SK-N-SH treated with all-trans-retinoic acid at 6 μM for 48 hours (cell line): ENCODE results near the gene HACL1.

Source experiments
- ATAC-seq: fragments of 200-7000 bp; cut with Tn5 transposase; 3 replicates; pipeline ENCODE4 v1.9.1; 2020; ENCODE audit warnings: mild to moderate bottlenecking, moderate library complexity
- ARNTL ChIP-seq: fragments of 450-650 bp; formaldehyde crosslinking; IDR thresholded peaks from 2 replicates; pipeline ENCODE4 v1.5.0; 2020; ENCODE audit warnings: low read depth, mild to moderate bottlenecking, moderate library complexity, borderline replicate concordance
- BACH2 ChIP-seq: fragments of 250-450 bp; sonication (Bioruptor Pico); IDR thresholded peaks from 2 replicates; pipeline ENCODE4 v1.9.0; 2021; ENCODE audit warnings: mild to moderate bottlenecking, borderline replicate concordance
- CSDC2 ChIP-seq: fragments of 250-450 bp; sonication (Bioruptor Pico); IDR thresholded peaks from 2 replicates; pipeline ENCODE4 v1.5.0; 2020; ENCODE audit warnings: mild to moderate bottlenecking, moderate library complexity
- CSRNP3 ChIP-seq: fragments of 250-450 bp; sonication (Bioruptor Pico); IDR thresholded peaks from 2 replicates; pipeline ENCODE4 v1.5.1; 2021; ENCODE audit warnings: mild to moderate bottlenecking, moderate library complexity
- GLIS3 ChIP-seq: fragments of 250-450 bp; sonication (Bioruptor Pico); IDR thresholded peaks from 2 replicates; pipeline ENCODE4 v1.5.0; 2020; ENCODE audit warnings: mild to moderate bottlenecking, moderate library complexity
- ISL1 ChIP-seq: fragments of 250-450 bp; sonication (Bioruptor Pico); IDR thresholded peaks from 2 replicates; pipeline ENCODE4 v2.1.2; 2022; ENCODE audit warnings: mild to moderate bottlenecking, moderate library complexity
- OSR1 ChIP-seq: fragments of 250-450 bp; sonication (Bioruptor Pico); IDR thresholded peaks from 2 replicates; pipeline ENCODE4 v1.8.0; 2022; ENCODE audit warnings: moderate library complexity, mild to moderate bottlenecking, inconsistent platforms
- PATZ1 ChIP-seq: fragments of 250-450 bp; sonication (Bioruptor Pico); IDR thresholded peaks from 2 replicates; pipeline ENCODE4 v1.8.0; 2020; ENCODE audit warnings: mild to moderate bottlenecking, moderate library complexity, borderline replicate concordance
- POU6F1 ChIP-seq: fragments of 250-450 bp; sonication (Bioruptor Pico); IDR thresholded peaks from 2 replicates; pipeline ENCODE4 v1.8.0; 2021; ENCODE audit warnings: low read depth, mild to moderate bottlenecking, moderate library complexity, borderline replicate concordance
- PPARA ChIP-seq: fragments of 250-450 bp; sonication (Bioruptor Pico); IDR thresholded peaks from 2 replicates; pipeline ENCODE4 v1.5.0; 2020; ENCODE audit warnings: mild to moderate bottlenecking, borderline replicate concordance
- RARB ChIP-seq: fragments of 250-450 bp; sonication (Bioruptor Pico); IDR thresholded peaks from 2 replicates; pipeline ENCODE4 v1.8.0; 2021; ENCODE audit warnings: mild to moderate bottlenecking, moderate library complexity
- SNAI2 ChIP-seq: fragments of 250-450 bp; sonication (Bioruptor Pico); IDR thresholded peaks from 2 replicates; pipeline ENCODE4 v1.5.0; 2020; ENCODE audit warnings: mild to moderate bottlenecking, moderate library complexity
- TCF4 ChIP-seq: fragments of 250-450 bp; sonication (Bioruptor Pico); IDR thresholded peaks from 2 replicates; pipeline ENCODE4 v1.8.0; 2021; ENCODE audit warnings: mild to moderate bottlenecking, moderate library complexity, borderline replicate concordance
- TOX ChIP-seq: fragments of 250-450 bp; sonication (Bioruptor Pico); IDR thresholded peaks from 2 replicates; pipeline ENCODE4 v1.8.0; 2021; ENCODE audit warnings: mild to moderate bottlenecking, moderate library complexity, borderline replicate concordance
- TSHZ2 ChIP-seq: fragments of 250-450 bp; sonication (Bioruptor Pico); IDR thresholded peaks from 2 replicates; pipeline ENCODE4 v1.5.0; 2020; ENCODE audit warnings: mild to moderate bottlenecking, moderate library complexity
- ZC3H10 ChIP-seq: fragments of 250-450 bp; sonication (Bioruptor Pico); IDR thresholded peaks from 2 replicates; pipeline ENCODE4 v1.5.1; 2021; ENCODE audit warnings: mild to moderate bottlenecking, moderate library complexity
- ZFP3 ChIP-seq: fragments of 250-450 bp; sonication (Bioruptor Pico); IDR thresholded peaks from 2 replicates; pipeline ENCODE4 v1.5.0; 2020; ENCODE audit warnings: mild to moderate bottlenecking, moderate library complexity
- ZFP30 ChIP-seq: fragments of 450-650 bp; formaldehyde crosslinking; IDR thresholded peaks from 2 replicates; pipeline ENCODE4 v1.5.0; 2022; ENCODE audit warnings: mild to moderate bottlenecking, moderate library complexity
- ZNF565 ChIP-seq: fragments of 450-650 bp; formaldehyde crosslinking; conservative IDR thresholded peaks from 2 replicates; pipeline ENCODE4 v1.5.0; 2020; ENCODE audit warnings: low read depth, mild to moderate bottlenecking, moderate library complexity
- ZNF70 ChIP-seq: fragments of 450-650 bp; formaldehyde crosslinking; IDR thresholded peaks from 2 replicates; pipeline ENCODE4 v1.5.0; 2020; ENCODE audit warnings: mild to moderate bottlenecking, moderate library complexity
- ZNF8 ChIP-seq: fragments of 450-650 bp; formaldehyde crosslinking; IDR thresholded peaks from 2 replicates; pipeline ENCODE4 v1.5.0; 2020; ENCODE audit warnings: mild to moderate bottlenecking, moderate library complexity
- TF ChIP-seq, protein P1 (sequence below): fragments of 250-450 bp; sonication (Bioruptor Pico); IDR thresholded peaks from 2 replicates; pipeline ENCODE4 v1.5.1; 2020; ENCODE audit warnings: low read depth, mild to moderate bottlenecking, moderate library complexity

The HACL1 gene

DNA sequence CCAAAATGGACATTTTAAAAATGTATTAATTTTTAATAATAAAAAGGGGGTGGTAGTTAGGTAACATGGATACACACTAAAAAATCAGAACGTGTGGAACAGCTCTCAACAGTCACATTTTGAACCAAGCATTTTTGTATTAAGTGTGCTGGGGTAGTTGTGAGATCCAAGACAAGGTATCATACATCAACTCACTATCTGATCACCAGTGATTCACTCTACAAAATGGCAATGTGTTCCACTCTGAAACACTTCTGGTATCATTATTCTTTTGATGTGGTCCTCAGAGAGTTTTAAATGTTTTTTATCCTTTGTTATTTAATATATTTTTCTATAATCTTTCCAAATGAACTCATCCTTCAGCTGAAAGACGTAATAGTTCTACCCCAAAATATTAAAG, 5.4 kb downstream of the HACL1 start (continued):
- TF ChIP-seq, protein P1, sequence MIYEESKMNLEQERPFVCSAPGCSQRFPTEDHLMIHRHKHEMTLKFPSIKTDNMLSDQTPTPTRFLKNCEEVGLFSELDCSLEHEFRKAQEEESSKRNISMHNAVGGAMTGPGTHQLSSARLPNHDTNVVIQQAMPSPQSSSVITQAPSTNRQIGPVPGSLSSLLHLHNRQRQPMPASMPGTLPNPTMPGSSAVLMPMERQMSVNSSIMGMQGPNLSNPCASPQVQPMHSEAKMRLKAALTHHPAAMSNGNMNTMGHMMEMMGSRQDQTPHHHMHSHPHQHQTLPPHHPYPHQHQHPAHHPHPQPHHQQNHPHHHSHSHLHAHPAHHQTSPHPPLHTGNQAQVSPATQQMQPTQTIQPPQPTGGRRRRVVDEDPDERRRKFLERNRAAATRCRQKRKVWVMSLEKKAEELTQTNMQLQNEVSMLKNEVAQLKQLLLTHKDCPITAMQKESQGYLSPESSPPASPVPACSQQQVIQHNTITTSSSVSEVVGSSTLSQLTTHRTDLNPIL, result no peak
- TF ChIP-seq BACH2 (CRISPR knock-in tag), result no peak

DNA sequence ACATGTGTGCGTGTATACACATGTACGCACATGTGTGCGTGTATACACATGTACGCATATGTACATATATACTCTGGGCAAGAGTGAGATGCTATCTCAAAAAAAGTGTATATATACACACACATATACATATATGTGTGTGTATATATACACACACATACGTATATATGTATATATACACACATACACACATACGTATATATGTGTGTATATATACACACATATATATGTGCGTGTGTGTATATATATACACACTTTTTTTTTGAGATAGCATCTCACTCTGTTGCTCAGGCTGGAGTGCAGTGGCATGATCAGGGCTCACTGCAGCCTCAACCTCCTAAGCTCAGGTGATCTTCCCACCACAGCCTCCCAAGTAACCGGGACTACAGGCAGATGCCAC, 8.4 kb downstream of the HACL1 start:
- no peak for ATAC-seq

DNA sequence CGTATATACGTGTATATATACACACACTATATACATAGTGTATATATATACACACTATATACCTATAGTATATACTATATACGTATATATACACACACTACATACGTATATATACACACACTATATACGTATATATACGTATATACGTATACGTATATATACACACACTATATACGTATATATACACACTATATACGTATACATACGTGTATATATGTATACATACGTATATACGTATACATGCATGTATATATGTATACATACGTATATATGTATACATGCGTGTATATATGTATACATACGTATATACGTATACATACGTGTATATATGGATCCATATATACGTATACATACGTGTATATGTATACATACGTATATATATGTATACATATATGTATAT, 9.4 kb downstream of the HACL1 start:
- TF ChIP-seq ZNF8 (no peak), BACH2 (CRISPR knock-in tag) (peak; percentile 65; the same call in 1 of the 2 replicates), ZFP30 (CRISPR knock-in tag) (0 out of 2 replicates have a peak, but pooled peaks have one; percentile 51)
- no peak for ATAC-seq

More for the DNA sequence above, 8.4 kb downstream of the HACL1 start:
- TF ChIP-seq ZC3H10 (no peak), POU6F1 (no peak), ARNTL (no peak), GLIS3 (CRISPR knock-in tag) (no peak), TSHZ2 (CRISPR knock-in tag) (no peak), SNAI2 (CRISPR knock-in tag) (no peak), ZNF565 (CRISPR knock-in tag) (no peak), BACH2 (CRISPR knock-in tag) (no peak), PATZ1 (CRISPR knock-in tag) (no peak), ISL1 (CRISPR knock-in tag) (no peak), ZFP3 (CRISPR knock-in tag) (no peak), TOX (CRISPR knock-in tag) (no peak), ZNF70 (CRISPR knock-in tag) (no peak), RARB (no peak), PPARA (CRISPR knock-in tag) (no peak), CSDC2 (CRISPR knock-in tag) (no peak), OSR1 (CRISPR knock-in tag) (no peak)
- TF ChIP-seq, protein P1, result no peak

DNA sequence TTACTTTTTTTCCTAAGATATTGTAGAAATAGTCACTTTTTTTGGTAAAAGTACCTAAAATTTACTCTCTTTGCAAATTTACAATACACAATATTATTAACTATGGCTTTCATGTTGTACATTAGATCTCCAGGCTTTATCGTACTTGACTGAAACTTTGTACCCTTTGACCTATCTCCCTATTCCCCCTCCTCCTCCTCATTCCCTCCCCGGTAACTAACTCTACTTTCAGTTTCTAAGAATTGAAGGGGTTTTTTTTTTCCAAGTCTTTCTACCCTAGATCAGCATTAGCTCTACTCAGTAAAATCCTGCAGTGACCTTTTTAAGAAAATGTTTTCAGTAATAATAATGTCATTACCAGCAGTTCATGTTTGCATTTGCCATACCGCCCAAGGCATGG, 10.1 kb downstream of the HACL1 start:
- ATAC-seq, result no peak
- TF ChIP-seq ZC3H10, result no peak
- no peak for TF ChIP-seq SNAI2 (CRISPR knock-in tag)
- TF ChIP-seq BACH2 (CRISPR knock-in tag), result no peak
- TF ChIP-seq TCF4 (CRISPR knock-in tag), result no peak
- TF ChIP-seq CSRNP3 (CRISPR knock-in tag), result no peak
- TF ChIP-seq ZNF8, result no peak
- no peak for TF ChIP-seq CSDC2 (CRISPR knock-in tag)
- no peak for TF ChIP-seq TOX (CRISPR knock-in tag)
- no peak for TF ChIP-seq TSHZ2 (CRISPR knock-in tag)
- TF ChIP-seq ZNF565 (CRISPR knock-in tag), result no peak
